ENCODE data around the gene AQP12B.
A peak's percentile ranks its signal among the peaks of the same experiment; 100 is the strongest.

AQP12B gene

GRCh38 chr2:240717681-240718581 lies 35.2 kb upstream of the AQP12B start:
- DNase-seq: no peak

GRCh38 chr2:240717181-240717641 lies 34.5 kb upstream of the AQP12B start:
- no peak for DNase-seq

- DNase-seq: no peak
Measured at GRCh38 chr2:240716130-240716798, 33.6 kb upstream of the AQP12B start.

- DNase-seq: no peak
Measured at GRCh38 chr2:240714747-240715725, 32.4 kb upstream of the AQP12B start.

GRCh38 chr2:240713928-240714746 lies 31.5 kb upstream of the AQP12B start:
- no peak for DNase-seq

- no peak for DNase-seq
Measured at GRCh38 chr2:240713071-240713927, 30.6 kb upstream of the AQP12B start.

GRCh38 chr2:240712121-240712520 lies 29.4 kb upstream of the AQP12B start:
- no peak for DNase-seq

GRCh38 chr2:240711701-240712100 lies 29.0 kb upstream of the AQP12B start:
- DNase-seq: peak in 1 of 5 donors; percentile 4

GRCh38 chr2:240711296-240711695 lies 28.6 kb upstream of the AQP12B start:
- DNase-seq: no peak

- DNase-seq: no peak
Measured at GRCh38 chr2:240708457-240708856, 25.8 kb upstream of the AQP12B start.

GRCh38 chr2:240707821-240708220 lies 25.1 kb upstream of the AQP12B start:
- DNase-seq: no peak

- no peak for DNase-seq
Measured at GRCh38 chr2:240707043-240707756, 24.5 kb upstream of the AQP12B start.

GRCh38 chr2:240705204-240705791 lies 22.6 kb upstream of the AQP12B start:
- DNase-seq: peak in 1 of 5 donors; percentile 44

- peak in 1 of 5 donors; percentile 11 for DNase-seq
Measured at GRCh38 chr2:240704651-240705050, 22.0 kb upstream of the AQP12B start.

- peak in 1 of 5 donors; percentile 4 for DNase-seq
Measured at GRCh38 chr2:240703417-240704341, 21.0 kb upstream of the AQP12B start.

GRCh38 chr2:240702640-240703011 lies 19.9 kb upstream of the AQP12B start:
- peak in 1 of 5 donors; percentile 9 for DNase-seq

GRCh38 chr2:240701736-240702639 lies 19.3 kb upstream of the AQP12B start:
- peak in 1 of 5 donors; percentile 4 for DNase-seq

Data from T-helper 1 cell (primary cell).